Neuronal stem cell (in vitro differentiated cells): Measurements from ENCODE around the gene PGA3.
"Not testable (repeated sequence)": the region's sequence is repeated elsewhere in the genome, so short reads cannot be mapped to it uniquely, and the experiment has no call there.

ENCODE experiments used
- DNase-seq: peaks from one replicate; pipeline ENCODE4 v3.0.0-alpha.2; 2013; ENCODE audit warnings: low spot score
- H2AFZ ChIP-seq: one replicate; pipeline ENCODE4 v1.6.1; 2013; ENCODE audit warnings: mild to moderate bottlenecking, low read length, inconsistent platforms
- H2AK5ac ChIP-seq: 2 replicates; pipeline ENCODE4 v1.6.1; 2013; ENCODE audit warnings: low read depth, mild to moderate bottlenecking, inconsistent platforms, low read length, moderate library complexity, mixed read lengths
- H2BK120ac ChIP-seq: 2 replicates; pipeline ENCODE4 v1.6.1; 2013; ENCODE audit warnings: low read depth, mild to moderate bottlenecking, inconsistent platforms, low read length, moderate library complexity, mixed read lengths
- H2BK12ac ChIP-seq: one replicate; pipeline ENCODE4 v1.6.1; 2013; ENCODE audit warnings: low read length, inconsistent platforms
- H2BK15ac ChIP-seq: 2 replicates; pipeline ENCODE4 v1.6.1; 2013; ENCODE audit warnings: mild to moderate bottlenecking, low read length, inconsistent platforms, mixed read lengths
- H2BK5ac ChIP-seq: one replicate; pipeline ENCODE4 v1.6.1; 2013; ENCODE audit warnings: inconsistent platforms, mild to moderate bottlenecking, low read length, moderate library complexity
- H3K14ac ChIP-seq: one replicate; pipeline ENCODE4 v1.6.1; 2013; ENCODE audit warnings: low read length, inconsistent platforms
- H3K18ac ChIP-seq: 2 replicates; pipeline ENCODE4 v1.6.1; 2013; ENCODE audit warnings: low read length, inconsistent platforms
- H3K23ac ChIP-seq: 2 replicates; pipeline ENCODE4 v1.6.1; 2013; ENCODE audit warnings: low read depth, mild to moderate bottlenecking, mixed read lengths, low read length, inconsistent platforms; ENCODE audit not compliant: poor library complexity
- H3K27ac ChIP-seq: replicated peaks from 3 replicates; pipeline ENCODE4 v1.5.1; 2013; ENCODE audit warnings: low read length, inconsistent platforms
- H3K27me3 ChIP-seq, 3 experiments: 2 replicates each; pipeline ENCODE4 v1.6.1; 2013; ENCODE audit warnings: low read length in 3 of 3, mild to moderate bottlenecking in 2 of 3, inconsistent platforms in 1 of 3, low read depth in 1 of 3, mixed read lengths in 1 of 3, moderate library complexity in 1 of 3; ENCODE audit not compliant: control insufficient read depth in 3 of 3, insufficient read depth in 3 of 3
- H3K36me3 ChIP-seq, 2 donors: replicated peaks in 1 of 2; 2 replicates each; pipeline ENCODE4 v1.6.1; 2013; ENCODE audit warnings: low read length in 2 of 2; ENCODE audit not compliant: control insufficient read depth in 2 of 2, insufficient read depth in 2 of 2
- H3K4ac ChIP-seq: 2 replicates; pipeline ENCODE4 v1.6.1; 2013; ENCODE audit warnings: inconsistent platforms, mild to moderate bottlenecking, low read length, moderate library complexity
- H3K4me1 ChIP-seq, 2 donors: 1 replicate in 1 of 2; 2 replicates in 1 of 2; pipeline ENCODE4 v1.6.1; 2013; ENCODE audit warnings: low read length in 2 of 2, low read depth in 1 of 2; ENCODE audit not compliant: control insufficient read depth in 2 of 2, insufficient read depth in 1 of 2
- H3K4me2 ChIP-seq: one replicate; pipeline ENCODE4 v1.6.1; 2013; ENCODE audit warnings: mild to moderate bottlenecking, low read length, inconsistent platforms; ENCODE audit not compliant: insufficient read depth, poor library complexity, severe bottlenecking
- H3K4me3 ChIP-seq, 2 donors: 2 replicates each; pipeline ENCODE4 v1.5.1; 2013; ENCODE audit warnings: low read length in 2 of 2, mild to moderate bottlenecking in 2 of 2, inconsistent platforms in 1 of 2, moderate library complexity in 1 of 2
- H3K79me1 ChIP-seq: one replicate; pipeline ENCODE4 v1.6.1; 2013; ENCODE audit warnings: low read depth, mild to moderate bottlenecking, inconsistent platforms, low read length, moderate library complexity
- H3K9ac ChIP-seq: one replicate; pipeline ENCODE4 v1.6.1; 2013; ENCODE audit warnings: mild to moderate bottlenecking, low read depth, low read length, inconsistent platforms; ENCODE audit not compliant: poor library complexity
- H3K9me3 ChIP-seq, 2 donors: replicated peaks in 1 of 2; 2 replicates each; pipeline versions ENCODE3 to v1.6.1; 2013; ENCODE audit warnings: low read length in 2 of 2, mild to moderate bottlenecking in 2 of 2, inconsistent platforms in 1 of 2, low read depth in 1 of 2, mixed read lengths in 1 of 2, moderate library complexity in 1 of 2; ENCODE audit not compliant: control insufficient read depth in 2 of 2, insufficient read depth in 1 of 2
- H4K8ac ChIP-seq: one replicate; pipeline ENCODE4 v1.6.1; 2013; ENCODE audit warnings: low read depth, mild to moderate bottlenecking, inconsistent platforms, low read length, moderate library complexity
- H4K91ac ChIP-seq: one replicate; pipeline ENCODE4 v1.6.1; 2013; ENCODE audit warnings: low read length, low read depth, mild to moderate bottlenecking, inconsistent platforms; ENCODE audit not compliant: poor library complexity
- WGBS, 2 donors: extraction: QIAGEN DNeasy Blood & Tissue Kit; methylation state at CpG; one replicate each; pipeline ENCODE4 v1.1.7; 2013; ENCODE audit warnings: missing lambda C conversion rate in 2 of 2, mixed read lengths in 1 of 2; ENCODE audit not compliant: insufficient read length in 2 of 2, insufficient replicate concordance in 1 of 2; ENCODE audit errors: extremely low coverage in 2 of 2; 5-methylcytosine and 5-hydroxymethylcytosine counted together

Gene PGA3

GRCh38 chr11:61231033-61231432, 27.7 kb downstream of the PGA3 start:
- H3K27me3 ChIP-seq, H3K9ac ChIP-seq, H3K4me2 ChIP-seq, H2BK120ac ChIP-seq, H4K91ac ChIP-seq, H3K4me3 ChIP-seq, H3K27ac ChIP-seq, H3K18ac ChIP-seq, H2BK15ac ChIP-seq, H3K4ac ChIP-seq, H3K14ac ChIP-seq, H3K79me1 ChIP-seq, H3K36me3 ChIP-seq, H3K9me3 ChIP-seq, H2BK12ac ChIP-seq, DNase-seq, H3K23ac ChIP-seq, H4K8ac ChIP-seq, H3K4me1 ChIP-seq, H2BK5ac ChIP-seq, H2AFZ ChIP-seq, H2AK5ac ChIP-seq: not testable (repeated sequence)
- no CpG with 5 or more reads among the region's 15 CpGs for WGBS, 2 donors

GRCh38 chr11:61231585-61231984, 28.3 kb downstream of the PGA3 start:
- WGBS, 2 donors = no CpG with 5 or more reads among the region's 5 CpGs
- H4K91ac ChIP-seq, H2BK12ac ChIP-seq, H2BK5ac ChIP-seq, H3K79me1 ChIP-seq, DNase-seq, H2AK5ac ChIP-seq, H2BK120ac ChIP-seq, H3K27me3 ChIP-seq, H3K4me3 ChIP-seq, H3K4me2 ChIP-seq, H3K4ac ChIP-seq, H3K23ac ChIP-seq, H3K9ac ChIP-seq, H3K14ac ChIP-seq, H3K4me1 ChIP-seq, H3K18ac ChIP-seq, H2AFZ ChIP-seq, H3K9me3 ChIP-seq, H4K8ac ChIP-seq, H3K36me3 ChIP-seq, H2BK15ac ChIP-seq, H3K27ac ChIP-seq: not testable (repeated sequence)

- H2BK120ac ChIP-seq, DNase-seq, H2AFZ ChIP-seq, H3K23ac ChIP-seq, H3K4ac ChIP-seq, H3K4me2 ChIP-seq, H3K27me3 ChIP-seq, H3K14ac ChIP-seq, H4K8ac ChIP-seq, H3K9me3 ChIP-seq, H2BK5ac ChIP-seq, H3K27ac ChIP-seq, H3K9ac ChIP-seq, H3K4me1 ChIP-seq, H3K4me3 ChIP-seq, H2BK15ac ChIP-seq, H4K91ac ChIP-seq, H3K18ac ChIP-seq, H3K79me1 ChIP-seq, H2AK5ac ChIP-seq, H3K36me3 ChIP-seq, H2BK12ac ChIP-seq: not testable (repeated sequence)
- no CpG with 5 or more reads among the region's 3 CpGs for WGBS, 2 donors
Measured at GRCh38 chr11:61232548-61233145, 29.3 kb downstream of the PGA3 start.

GRCh38 chr11:61237130-61237529, 33.8 kb downstream of the PGA3 start:
- not testable (repeated sequence) for H3K4ac ChIP-seq, DNase-seq, H4K8ac ChIP-seq, H2BK5ac ChIP-seq, H3K23ac ChIP-seq, H2BK15ac ChIP-seq, H2AK5ac ChIP-seq, H3K14ac ChIP-seq, H3K4me3 ChIP-seq, H2BK12ac ChIP-seq, H3K9ac ChIP-seq, H3K27me3 ChIP-seq, H3K4me1 ChIP-seq, H3K9me3 ChIP-seq, H2AFZ ChIP-seq, H3K4me2 ChIP-seq, H4K91ac ChIP-seq, H3K79me1 ChIP-seq, H3K27ac ChIP-seq, H3K18ac ChIP-seq, H2BK120ac ChIP-seq, H3K36me3 ChIP-seq
- whole genome bisulfite sequencing, 2 donors = no CpG with 5 or more reads among the region's 4 CpGs
